Astrocyte of the spinal cord (primary cell): ENCODE results near the gene TECR.
"Not testable (repeated sequence)": the region's sequence is repeated elsewhere in the genome, so short reads cannot be mapped to it uniquely, and the experiment has no call there.

ENCODE experiments used
- DNase-seq: peaks from one replicate; pipeline ENCODE4 v3.0.0; 2011; ENCODE audit warnings: low read depth, low spot score
- H3K4me3 ChIP-seq: 2 replicates; pipeline ENCODE4 v1.5.1; 2011; ENCODE audit warnings: low read depth, mild to moderate bottlenecking, low read length, moderate library complexity
- CTCF ChIP-seq: IDR thresholded peaks from 2 replicates; pipeline ENCODE4 v1.5.1; 2012; ENCODE audit warnings: low read depth, mild to moderate bottlenecking, low read length, inconsistent platforms
- in situ Hi-C: cut with HindIII; loops from 2 replicates; pipeline ENCODE4 v1.10.0; 2017; ENCODE audit warnings: low sequenced_read_pairs

TECR gene

GRCh38 chr19:14576363-14576762 lies 47.0 kb downstream of the TECR start:
- TF ChIP-seq CTCF = no peak
- H3K4me3 ChIP-seq = no peak overlapping the region
- in situ Hi-C loops = no loop called here
- DNase-seq = no peak

DNA sequence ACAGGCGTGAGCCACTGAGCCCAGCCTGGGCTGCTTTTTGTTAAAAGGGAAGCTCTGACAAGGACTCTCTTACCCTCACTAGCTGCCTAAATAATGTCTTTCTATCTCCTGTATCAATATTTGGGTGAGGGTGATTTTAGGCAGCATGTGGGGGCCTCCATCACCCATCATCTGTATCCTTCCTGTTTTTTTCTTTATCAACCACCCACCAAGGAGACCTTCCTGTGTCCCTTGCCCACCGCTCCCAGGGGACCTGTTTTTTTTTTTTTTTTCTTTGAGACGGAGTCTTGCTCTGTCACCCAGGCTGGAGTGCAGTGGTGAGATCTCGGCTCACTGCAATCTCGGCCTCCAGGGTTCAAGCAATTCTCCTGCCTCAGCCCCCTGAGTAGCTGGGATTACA lies 47.9 kb downstream of the TECR start:
- in situ Hi-C loops = no loop called here
- no peak overlapping the region for H3K4me3 ChIP-seq

DNA sequence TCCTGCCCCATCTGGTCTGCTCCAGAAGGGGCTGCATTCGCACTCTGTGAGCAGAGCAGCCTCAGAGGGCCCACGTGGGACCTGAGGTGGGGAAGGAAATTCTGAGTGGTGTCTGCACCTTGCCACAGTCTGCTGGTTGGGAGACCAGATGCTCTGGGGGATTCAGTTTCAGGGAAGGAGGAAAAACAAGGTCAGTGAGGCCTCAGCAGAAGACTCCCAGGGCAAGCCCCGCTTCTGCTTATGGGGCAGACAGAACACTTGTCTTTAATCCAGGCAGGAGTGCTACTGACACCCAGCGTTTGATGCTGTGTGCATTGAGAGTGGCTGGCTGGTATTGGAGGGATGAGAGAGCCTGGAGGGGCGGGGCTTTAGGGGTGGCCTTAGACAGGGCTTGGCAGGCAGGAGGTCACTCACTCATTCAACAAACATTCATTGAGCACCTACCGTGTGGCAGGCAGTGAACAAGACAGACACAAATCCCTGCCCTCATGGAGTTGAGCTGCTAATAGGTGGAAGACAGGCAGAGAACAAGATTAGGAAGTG lies 48.6 kb downstream of the TECR start:
- no peak for DNase-seq
- in situ Hi-C loops = no loop called here
- TF ChIP-seq CTCF = no peak

More for the DNA sequence above, 47.9 kb downstream of the TECR start:
- TF ChIP-seq CTCF = no peak
- DNase-seq = no peak

DNA sequence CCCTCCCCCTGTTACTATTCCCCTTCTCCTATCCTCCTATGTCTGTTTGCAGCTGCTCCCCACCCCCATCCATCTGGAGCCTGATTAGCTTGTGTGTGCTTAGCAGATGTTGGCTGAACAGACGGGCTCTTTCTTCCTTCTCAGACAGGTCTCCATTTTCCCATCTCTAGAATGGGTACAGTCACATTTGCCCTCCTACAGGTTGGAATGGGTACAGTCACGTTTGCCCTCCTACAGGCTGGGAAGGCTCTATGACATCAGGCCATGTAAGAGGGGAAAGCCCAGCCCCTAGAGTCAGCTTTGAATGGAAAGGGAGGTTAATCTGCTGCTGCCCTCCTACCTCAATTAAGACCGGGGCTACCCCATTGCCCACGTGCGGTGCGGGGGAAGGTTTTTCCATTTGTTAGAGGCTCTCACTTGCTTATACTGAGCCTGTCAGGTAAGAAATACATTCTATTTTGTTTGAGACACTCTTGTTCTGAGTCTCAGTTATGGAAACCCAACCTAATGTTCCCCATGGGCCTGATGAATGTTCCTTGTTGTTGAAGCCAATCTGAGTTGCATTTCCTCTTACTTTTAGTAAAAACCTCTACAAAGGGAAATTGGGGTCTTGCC lies 51.3 kb downstream of the TECR start:
- in situ Hi-C loops = no loop called here
- no peak for DNase-seq

More for the DNA sequence above, 48.6 kb downstream of the TECR start:
- no peak overlapping the region for H3K4me3 ChIP-seq

DNA sequence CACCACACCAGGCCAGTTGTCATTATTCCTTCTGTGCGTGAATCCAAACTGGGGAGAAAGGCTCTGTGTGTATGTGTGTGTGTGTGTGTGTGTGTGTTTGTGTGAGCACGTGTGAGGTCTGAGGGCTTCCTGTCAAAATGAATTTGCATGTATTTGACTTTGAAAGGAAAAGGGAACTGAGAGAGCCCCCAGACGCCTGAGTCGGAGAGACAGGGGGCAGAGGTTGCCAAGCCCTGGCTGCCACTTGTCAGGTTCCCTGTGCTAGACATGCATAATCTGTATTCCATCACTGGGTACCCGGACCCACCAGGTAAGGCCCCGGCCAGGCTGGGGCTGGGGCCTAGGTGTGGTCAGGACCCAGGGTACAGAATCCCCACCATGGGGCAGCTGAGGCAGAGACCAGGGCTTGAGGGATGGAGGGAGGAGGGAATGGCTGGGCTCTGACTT lies 53.5 kb downstream of the TECR start, which contains the start of gene CLEC17A:
TSS of gene CLEC17A (plus strand) at position 191 of the 447 bp plus-strand sequence. CDS start at position 268, 77 bp downstream.
- TF ChIP-seq CTCF = no peak

More for the DNA sequence above, 51.3 kb downstream of the TECR start:
- TF ChIP-seq CTCF = no peak
- no peak overlapping the region for H3K4me3 ChIP-seq

GRCh38 chr19:14584372-14584771 lies 55.0 kb downstream of the TECR start:
- H3K4me3 ChIP-seq, DNase-seq, in situ Hi-C loops: not testable (repeated sequence)

More for the DNA sequence above, 53.5 kb downstream of the TECR start, which contains the start of gene CLEC17A:
- DNase-seq = no peak
- in situ Hi-C loops = no loop called here
- H3K4me3 ChIP-seq = no peak within 1 kb of the TSS

DNA sequence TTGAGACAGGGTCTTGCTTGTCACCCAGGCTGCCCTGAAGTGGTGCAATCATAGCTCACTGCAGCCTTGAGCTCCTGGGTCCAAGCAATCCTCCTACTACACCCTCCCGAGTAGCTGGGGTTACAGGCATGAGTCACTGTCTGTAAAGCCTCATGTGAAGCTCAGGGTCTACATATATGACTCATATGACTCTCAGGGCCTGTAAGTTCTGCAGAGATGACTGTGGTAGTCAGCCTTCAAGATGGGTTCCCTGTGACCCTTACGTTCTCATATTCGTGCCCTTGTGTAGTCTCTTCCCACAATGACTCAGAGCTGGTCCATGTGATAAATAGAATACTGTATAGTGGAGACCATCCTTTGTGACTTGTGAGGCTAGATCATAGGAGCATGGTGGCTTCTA lies 55.8 kb downstream of the TECR start:
- H3K4me3 ChIP-seq, in situ Hi-C loops: not testable (repeated sequence)
- DNase-seq = peak; percentile 22

DNA sequence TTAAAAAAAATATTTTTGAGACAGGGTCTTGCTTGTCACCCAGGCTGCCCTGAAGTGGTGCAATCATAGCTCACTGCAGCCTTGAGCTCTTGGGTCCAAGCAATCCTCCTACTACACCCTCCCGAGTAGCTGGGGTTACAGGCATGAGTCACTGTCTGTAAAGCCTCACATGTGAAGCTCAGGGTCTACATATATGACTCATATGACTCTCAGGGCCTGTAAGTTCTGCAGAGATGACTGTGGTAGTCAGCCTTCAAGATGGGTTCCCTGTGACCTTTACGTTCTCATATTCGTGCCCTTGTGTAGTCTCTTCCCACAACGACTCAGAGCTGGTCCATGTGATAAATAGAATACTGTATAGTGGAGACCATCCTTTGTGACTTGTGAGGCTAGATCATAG lies 60.0 kb downstream of the TECR start:
- H3K4me3 ChIP-seq, in situ Hi-C loops, DNase-seq: not testable (repeated sequence)
